AG08395 (cell line): ENCODE results near the gene NEXN.

Experiments used
- DNase-seq: peaks from one replicate; pipeline ENCODE4 v3.0.0; 2012; ENCODE audit warnings: mixed read lengths, low spot score

The NEXN gene

DNA sequence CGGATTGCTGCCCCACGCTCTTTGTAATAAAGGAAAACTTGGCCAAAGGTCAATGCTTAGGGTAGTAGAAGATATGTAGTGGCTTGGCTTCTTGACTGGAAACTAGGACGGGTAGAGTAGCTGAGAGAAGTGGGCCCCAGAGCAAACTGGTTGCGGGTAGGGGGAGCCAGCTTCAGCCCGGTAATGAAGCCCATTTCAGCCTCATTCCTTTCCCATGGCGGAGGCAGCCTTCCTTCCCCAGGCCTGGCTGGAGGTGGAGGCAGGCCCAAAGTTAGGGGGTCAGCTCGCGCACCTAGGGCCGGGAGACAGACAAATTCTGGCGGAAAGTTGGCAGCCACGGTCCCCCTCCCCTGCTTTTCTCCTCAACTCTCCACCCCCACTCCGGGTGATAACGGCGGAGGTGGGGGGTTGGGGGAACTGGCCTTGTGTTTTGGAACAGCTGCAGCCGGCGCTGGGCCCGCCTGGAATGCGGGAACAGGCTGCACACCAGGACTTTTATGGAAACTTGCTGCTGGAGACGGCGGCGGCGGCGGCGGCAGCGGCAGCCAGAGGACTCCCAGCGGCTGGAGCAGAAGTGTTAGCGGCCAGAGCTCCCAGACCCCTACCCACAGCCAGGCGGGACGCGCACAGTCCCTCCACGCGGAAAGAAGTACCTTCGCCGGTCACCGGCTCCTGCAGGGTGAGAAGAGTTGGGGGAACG lies at the start of gene NEXN:
Gene NEXN, plus strand, starts transcription at position 544 of the 700 bp plus-strand sequence. CDS start 27,483 bp downstream, outside the sequence.
- DNase-seq, result peak; percentile 81

DNA sequence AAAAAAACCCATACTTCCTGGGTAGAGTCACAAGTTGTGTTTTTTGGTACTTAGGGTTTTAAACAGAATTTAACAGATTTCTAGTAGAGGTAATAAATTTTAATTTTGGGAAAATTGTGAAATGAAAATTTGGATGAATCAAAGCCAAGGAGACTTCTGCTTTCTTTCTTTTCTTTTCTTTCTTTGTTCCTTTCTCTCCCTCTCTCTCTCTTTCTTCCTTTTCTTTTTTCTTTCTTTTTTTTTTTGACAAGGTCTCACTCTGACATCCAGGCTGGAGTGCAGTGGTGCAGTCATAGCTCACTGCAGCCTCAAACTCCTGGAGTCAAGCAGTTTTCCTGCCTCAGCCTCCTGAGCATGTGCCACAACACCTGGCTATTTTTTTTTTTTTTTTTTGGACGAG lies 46.9 kb upstream of the NEXN start:
- no peak for DNase-seq

DNA sequence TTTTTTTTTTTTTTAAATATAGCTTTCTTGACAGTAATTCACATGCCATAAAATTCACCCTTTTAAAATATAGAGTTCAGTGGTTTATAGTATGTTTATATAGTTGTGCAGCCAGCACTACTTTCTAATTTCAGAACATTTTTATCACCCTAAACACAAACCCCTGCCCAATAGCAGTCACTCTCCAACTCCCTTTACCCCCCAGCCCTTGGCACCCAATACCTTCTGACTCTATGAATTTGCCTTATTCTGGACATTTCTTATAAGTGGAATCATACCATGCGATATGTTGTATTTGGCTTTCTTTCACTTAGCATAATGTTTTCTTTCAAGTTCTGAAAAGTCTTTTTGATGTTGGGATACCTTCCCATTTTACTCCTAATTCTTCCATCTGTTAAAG lies 42.5 kb upstream of the NEXN start:
- DNase-seq, result no peak

DNA sequence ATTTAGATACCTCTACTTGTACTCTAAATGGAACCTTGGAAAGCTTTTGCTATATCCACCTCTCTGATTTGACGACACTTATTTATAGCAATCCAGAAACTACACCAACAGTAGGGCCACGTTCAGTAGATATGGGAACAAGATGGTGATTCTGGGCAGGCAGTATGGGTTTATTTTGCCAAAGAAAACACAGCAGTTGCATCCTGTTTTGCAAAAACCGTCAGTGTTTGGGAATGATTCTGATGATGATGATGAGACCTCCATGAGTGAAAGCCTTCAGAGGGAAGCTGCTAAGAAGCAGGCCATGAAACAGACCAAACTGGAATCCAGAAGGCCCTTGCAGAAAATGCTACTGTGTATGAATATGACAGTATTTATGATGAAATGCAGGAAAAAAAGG lies 41.5 kb upstream of the NEXN start:
- DNase-seq, result no peak

DNA sequence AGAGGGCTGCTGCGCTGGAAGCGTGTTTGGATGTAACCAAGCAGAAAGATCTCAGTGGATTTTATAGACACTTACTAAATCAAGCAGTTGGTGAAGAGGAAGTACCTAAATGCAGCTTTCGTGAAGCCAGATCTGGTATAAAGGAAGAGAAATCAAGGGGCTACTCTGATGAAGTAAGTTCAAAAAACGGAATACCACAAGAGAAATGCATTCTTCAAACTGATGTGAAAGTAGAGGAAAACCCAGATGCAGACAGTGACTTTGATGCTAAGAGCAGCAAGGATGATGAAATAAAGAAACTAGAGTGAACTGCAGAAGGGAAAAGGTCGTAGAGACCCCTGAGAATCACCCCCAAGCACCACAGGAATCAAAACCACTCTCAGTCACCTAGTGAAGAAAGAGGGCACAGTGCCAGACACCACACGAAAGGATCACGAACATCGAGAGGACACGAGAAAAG lies 40.8 kb upstream of the NEXN start:
- no peak for DNase-seq

DNA sequence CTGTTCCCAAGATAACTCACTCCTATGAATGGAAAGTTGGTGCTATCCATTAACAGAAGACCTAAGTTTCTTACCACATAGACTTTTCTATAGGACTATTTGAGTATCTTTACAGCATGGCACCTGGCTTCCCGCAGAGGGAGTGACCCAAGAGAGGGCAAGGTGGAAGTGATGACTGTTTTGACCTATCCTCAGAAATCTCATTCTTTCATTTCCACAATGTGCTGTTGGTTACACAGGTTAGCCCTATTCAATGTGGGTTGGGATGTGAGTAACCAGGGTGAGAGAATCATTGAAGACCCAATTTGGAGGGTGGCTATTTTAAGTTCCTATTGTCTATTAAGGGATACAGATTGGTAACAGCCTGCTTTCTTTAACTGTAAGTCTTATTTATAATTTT lies 38.3 kb upstream of the NEXN start:
- DNase-seq, result no peak

GRCh38 chr1:77857552-77857951 lies 30.9 kb upstream of the NEXN start:
- DNase-seq, result peak; percentile 50

GRCh38 chr1:77858725-77859124 lies 29.7 kb upstream of the NEXN start:
- DNase-seq, result no peak

DNA sequence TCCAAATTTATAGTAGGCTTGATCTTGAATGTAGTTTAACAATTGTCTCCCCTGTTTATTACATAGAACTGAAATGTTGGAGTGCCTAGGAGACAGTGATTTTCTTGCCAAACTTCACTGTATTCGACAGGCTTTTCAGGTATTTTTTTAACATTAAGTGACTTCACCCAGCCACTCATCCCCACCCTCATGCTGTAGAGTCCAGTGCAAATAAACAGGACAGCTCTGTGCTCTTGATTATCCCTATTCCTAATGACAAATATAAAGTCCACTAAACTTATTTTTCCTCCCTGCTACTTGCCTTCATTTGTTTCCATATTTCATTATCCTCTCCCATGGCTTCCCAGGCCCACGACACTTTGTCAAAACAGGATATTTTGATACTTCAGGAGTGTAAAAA lies 29.2 kb upstream of the NEXN start:
- no peak for DNase-seq

DNA sequence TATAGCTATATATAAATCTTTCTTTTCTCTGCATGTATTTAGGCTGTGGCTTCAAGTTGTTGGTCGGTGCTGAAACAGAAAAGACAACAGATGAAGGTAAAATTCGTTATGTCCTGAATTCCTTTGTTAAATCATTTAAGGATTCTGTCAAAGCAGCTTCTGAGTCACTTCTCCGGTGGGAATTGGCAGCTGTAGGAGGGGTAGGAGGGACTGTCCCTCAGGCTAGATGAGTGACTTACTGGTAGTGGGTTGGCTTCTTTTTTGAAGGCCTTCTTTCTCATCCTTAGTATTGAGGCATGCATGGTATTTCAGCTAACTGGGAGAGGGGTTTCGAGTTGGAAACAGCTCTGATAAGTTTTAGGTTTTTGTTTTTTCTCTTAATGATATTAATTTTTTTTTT lies 22.1 kb upstream of the NEXN start:
- DNase-seq, result no peak

DNA sequence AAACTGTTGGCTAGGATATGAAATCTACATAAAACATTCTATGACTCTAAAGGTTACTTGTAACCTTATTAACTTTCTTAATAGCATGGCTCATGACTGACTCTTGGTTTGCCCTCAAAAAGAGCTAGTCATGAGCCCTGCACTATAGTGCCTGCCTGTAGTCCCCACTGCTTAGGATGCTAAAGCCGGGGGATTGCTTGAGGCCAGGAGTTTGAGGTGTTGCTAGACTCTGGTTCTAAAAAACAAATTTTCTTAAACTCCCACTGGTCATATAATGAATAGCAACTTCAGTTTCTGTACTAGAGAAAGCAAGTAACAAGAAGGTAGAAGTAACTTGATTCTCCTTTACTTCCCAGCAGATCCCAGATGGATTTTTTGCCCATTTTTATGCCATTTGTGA lies 15.8 kb upstream of the NEXN start:
- no peak for DNase-seq

GRCh38 chr1:77873461-77873860 lies 15.0 kb upstream of the NEXN start:
- no peak for DNase-seq

DNA sequence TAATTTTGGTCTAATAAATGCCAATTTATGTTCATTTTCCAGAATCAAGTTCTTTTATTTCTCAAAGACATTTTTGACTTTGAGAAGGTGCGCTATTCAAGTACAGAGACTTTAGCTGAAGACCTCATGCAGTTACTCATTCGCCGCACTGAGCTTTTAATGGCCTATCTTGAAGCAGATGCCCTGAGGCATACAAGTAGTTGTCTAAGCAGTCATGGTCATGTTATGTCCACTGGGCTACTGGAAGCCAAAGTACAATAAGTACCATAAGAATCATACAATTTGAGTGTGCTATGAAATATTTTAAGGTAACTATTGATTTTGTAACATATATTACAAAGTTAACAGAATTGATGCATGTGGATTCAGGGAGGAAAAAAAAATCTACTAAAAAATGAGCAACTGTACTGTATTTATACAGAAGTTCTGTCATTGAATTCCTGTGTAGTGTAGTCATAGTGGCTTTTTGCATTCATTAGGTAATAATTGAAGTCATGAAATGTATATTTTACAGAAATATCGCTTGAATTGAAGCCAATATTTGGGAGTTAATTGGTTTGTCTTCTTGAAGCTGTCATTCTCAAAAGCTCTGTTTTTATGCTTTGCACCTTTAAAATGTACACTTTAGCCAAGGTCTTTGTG lies 13.5 kb upstream of the NEXN start:
- DNase-seq, result no peak

- DNase-seq, result no peak
Observed at GRCh38 chr1:77876884-77877283, 11.5 kb upstream of the NEXN start.

- DNase-seq, result no peak
Observed at GRCh38 chr1:77881061-77881460, 7.4 kb upstream of the NEXN start.

DNA sequence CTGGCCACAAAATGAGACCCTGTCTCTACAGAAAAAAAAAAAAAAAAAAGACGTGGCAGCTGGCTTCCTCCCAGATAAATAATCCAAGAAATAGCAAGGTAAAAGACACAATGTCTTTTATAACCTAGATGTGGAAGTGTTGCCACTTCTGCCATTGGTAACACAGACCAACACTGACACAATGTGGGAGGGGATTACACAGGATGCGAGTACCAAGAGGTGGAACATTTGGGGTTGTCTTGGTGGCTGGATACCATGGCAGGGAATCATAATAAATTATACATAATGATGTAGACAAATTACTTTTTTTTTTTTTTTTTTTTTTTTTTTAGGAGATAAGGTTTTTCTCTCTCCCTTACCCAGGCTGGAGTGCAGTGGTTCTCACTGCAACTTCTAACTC lies 6.0 kb upstream of the NEXN start:
- DNase-seq, result no peak

DNA sequence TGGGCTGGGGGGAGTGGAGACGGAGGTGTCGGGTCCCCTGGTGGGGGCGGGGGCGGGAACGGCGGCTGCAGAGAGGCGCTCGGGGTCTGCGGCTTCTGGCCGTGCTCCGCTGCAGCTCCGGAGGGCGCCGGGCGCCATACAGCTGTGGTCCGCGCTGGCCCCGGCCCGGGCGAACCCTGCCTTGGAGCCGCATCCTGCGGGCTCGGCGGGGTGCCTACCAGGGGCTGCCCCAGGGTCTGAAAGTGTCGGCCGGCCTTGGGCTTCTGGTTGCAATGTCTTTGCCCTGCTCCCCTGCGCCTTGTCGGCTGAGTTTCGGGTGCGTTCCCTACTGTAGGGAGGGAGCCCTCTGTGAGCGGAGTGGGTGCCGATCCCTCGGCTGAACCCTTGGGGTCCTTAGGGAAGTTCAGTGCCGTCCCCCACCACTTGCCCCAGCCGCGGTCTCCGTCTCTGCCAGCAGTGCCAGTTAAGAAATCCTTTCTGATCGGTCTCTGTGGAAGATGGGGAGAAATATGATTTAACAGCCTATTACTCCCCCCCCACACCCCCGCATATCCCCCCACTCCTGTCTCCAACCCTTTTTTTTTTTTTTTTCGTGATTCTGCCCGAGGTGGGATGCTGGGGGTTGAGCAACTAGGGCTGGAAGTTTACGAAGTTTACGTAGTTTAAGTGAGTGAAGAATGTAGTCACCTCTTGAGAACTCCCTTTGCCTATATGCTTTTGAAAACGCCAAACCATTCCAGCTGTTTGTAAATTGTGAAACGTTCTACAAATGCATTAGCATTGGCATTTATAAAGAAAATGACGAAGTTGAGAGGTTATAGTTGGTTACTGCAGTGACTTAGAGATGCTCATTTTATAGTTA lies 588 bp downstream of the NEXN start:
- peak; percentile 45 for DNase-seq

GRCh38 chr1:77889671-77890070 lies 1.2 kb downstream of the NEXN start:
- peak; percentile 16 for DNase-seq

DNA sequence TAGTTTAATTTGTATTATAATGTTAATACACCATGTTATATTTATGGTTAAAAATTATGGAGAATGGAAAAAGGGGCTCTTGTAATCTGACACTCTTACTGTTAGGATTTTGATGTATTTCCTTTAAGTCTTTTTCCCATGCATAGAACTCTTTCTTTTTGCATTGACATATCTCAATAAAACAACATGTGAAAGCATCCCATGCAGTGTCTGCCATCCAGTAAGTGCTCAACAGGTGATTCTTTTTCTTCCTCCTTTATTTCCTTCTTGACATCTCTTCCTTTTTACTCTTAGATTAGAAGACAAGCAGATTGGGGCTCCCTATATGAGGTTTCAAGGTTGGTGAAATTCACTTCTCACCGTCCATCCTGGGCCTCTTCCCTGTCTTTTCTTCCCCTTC lies 2.8 kb downstream of the NEXN start:
- no peak for DNase-seq

DNA sequence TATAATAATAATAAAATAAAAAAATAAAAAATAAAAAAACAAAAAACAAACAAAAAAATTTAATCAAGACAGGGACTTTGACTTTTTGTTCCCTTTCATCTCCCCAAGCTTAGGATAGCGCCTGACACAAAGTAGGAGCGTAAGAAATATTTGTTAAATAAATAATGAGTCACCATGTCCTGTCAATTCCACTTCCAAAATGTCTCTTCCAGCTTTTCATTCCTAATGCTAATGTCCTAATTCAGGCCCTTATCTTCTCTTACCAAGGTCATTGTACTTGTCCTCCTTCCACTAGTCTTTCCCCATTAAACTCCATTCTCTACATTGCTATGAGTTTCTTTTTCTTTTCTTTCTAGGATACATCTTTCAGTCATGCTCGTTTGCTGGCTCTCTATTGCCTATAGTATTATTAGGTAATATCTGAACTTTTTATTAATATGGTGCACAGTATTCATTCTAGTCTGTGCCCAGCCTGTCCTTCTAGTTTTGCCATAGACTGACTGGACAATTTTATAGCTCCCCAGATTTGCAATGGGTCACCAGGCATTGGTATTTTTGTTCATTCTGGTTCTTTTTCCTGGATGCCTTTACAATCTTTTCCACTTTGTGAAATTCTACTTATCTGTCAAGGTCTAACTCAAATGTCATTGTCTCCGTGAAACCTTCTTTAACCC lies 11.4 kb downstream of the NEXN start:
- no peak for DNase-seq

DNA sequence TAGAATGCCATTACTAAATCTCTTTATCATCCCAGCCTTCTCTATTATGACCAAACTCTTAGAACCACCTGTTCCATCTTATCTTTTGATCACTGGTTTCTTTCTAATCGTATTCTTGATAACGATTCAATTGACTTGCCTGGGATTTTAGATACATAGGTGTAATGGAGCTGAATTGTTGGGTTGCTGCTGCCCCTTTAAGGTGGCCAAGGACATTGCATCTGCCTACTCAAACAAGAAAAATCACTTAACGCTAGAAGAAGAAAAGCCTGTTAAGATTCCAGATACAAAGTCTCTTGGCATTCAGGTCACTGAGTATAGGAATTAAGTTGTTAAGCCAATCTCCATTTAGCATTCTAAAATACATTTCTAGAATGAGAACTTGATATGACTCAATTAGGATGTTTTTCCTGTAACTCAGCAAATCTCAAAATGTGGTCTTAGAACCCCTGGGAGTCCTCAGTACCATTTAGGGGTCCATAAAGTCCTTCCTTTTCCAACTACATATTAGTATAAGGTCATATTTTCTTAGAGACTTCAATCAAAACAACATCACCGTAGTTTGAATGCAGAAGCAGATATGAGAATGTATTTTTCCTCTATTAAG lies 12.4 kb downstream of the NEXN start:
- peak; percentile 53 for DNase-seq

DNA sequence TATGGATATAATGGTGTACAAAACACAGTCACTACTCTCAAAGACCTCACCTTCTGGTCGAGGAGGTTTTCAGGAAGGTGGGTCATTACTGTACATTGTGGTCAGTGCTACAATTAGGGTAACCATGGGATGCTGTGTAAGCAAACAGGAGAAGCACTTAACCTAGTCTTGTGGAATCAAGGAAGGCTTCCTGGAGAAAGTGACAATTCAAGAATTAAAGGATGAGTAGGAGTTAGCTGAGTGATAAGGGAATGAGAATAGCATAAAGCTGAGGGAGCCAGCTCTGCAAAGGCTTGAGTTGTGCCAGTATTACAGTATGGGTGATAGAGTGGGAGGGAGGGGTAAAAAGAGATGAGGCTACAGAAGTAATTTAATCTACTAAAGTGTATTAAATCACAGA lies 17.2 kb downstream of the NEXN start:
- no peak for DNase-seq
